GM21367 (cell line): ENCODE data around the gene LHFPL6.

ENCODE experiments used
- ATAC-seq: cut with Tn5 transposase; IDR thresholded peaks from one replicate; pipeline ENCODE4 v1.9.1; 2021; ENCODE audit not compliant: unreplicated experiment

LHFPL6 gene

DNA sequence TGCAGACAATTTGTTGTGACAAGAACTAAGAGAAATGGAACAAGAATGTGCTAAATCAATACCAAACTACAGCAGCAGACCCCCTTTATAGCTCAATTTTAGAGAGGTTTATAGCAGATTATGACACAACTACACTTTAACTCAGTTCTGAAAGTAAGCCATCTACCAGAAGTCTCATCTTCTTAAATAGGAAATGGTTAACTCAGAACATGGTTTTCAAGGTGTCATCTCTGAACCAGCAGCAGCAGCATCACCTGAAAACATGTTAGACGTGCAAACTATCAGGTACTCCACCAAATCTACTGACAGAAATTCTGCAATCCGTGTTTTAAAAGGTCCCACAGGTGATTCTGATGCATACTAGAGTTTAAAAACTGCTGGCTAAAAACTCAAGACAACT lies 6.8 kb downstream of the LHFPL6 start:
- ATAC-seq = no peak

DNA sequence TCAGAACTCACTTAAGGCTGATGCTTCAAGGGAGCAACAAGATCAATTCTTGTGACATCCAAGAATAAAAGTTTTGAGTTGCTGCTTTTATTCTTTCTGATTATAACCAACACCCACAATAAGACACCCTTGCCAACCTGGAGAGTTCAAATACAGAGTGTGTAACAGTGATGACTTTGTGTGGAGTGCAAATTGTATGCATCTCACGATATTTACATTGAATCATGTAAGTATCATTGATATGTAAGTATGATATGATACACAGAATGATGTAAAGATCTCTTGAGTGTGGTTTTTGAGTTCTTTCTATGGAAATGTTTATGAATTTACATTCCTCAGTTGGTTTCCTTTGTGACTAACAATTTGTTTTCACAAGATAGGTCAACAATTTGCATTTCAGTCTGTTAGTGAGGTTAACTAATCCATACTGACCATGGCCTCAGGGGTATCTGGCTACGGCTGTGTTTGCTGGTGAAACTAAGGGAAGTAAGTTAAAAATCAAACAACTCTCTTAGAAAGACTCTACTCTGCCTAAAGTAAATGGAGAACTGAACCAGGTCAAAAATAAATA lies 12.4 kb downstream of the LHFPL6 start:
- no peak for ATAC-seq

GRCh38 chr13:39588384-39588783 lies 14.6 kb downstream of the LHFPL6 start:
- no peak for ATAC-seq

GRCh38 chr13:39587939-39588338 lies 15.1 kb downstream of the LHFPL6 start:
- no peak for ATAC-seq

GRCh38 chr13:39586958-39587605 lies 15.9 kb downstream of the LHFPL6 start:
- no peak for ATAC-seq

- ATAC-seq = no peak
Measured at GRCh38 chr13:39586151-39586550, 16.8 kb downstream of the LHFPL6 start.

GRCh38 chr13:39585219-39585618 lies 17.8 kb downstream of the LHFPL6 start:
- no peak for ATAC-seq

- no peak for ATAC-seq
Measured at GRCh38 chr13:39580881-39581575, 22.0 kb downstream of the LHFPL6 start.

DNA sequence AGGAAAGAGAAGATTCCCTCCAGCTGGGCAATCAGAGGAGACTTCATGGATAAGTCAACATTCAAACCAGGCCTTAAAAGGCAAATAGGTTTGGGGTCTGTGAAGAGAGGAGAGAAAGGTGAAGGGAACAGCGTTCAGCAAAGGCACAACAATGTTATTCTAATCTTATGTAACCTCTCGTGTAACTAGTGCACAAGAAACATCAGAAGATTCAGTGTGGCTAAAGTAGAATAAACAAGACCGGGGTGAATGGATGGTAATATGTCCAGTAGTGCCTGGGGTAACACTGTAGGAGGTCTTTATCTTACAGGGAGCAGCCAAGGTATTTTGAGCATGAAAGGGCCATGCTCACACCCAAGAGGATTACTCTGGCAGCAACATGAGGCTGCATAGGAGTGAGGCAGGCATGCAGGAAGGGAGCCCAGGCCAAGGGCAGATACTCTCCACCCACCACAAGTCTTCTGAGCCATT lies 24.1 kb downstream of the LHFPL6 start:
- no peak for ATAC-seq

DNA sequence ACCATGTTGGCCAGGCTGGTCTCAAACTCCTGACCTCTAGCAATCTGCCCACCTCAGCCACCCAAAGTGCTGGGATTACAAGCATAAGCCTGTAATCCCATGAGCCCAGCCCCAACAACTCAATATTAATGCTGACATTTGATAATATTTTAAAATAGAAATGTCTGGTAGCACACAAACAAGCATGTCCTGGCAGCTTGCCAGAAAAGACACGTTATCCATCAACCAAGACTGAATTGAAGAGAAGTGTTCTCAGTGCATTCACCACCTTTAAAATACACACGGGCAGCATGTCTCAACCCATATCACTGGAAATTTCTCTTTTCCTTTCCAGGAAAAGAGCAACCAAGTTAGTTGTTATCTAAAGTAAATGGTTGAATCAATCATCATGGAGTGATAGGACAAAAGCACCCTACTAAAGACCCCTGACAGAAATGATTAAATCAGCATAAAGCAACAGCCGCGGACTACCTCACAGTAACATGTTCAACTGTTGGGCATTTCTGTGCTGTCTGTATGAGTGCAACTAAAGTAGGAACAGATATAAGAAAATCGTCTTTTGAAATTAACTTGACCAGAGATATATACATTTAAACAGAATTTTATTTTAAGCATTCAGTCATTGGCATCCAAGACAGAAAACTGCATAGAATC lies 25.0 kb downstream of the LHFPL6 start:
- ATAC-seq = no peak

- no peak for ATAC-seq
Measured at GRCh38 chr13:39577203-39577602, 25.8 kb downstream of the LHFPL6 start.

GRCh38 chr13:39575641-39576238 lies 27.3 kb downstream of the LHFPL6 start:
- no peak for ATAC-seq

DNA sequence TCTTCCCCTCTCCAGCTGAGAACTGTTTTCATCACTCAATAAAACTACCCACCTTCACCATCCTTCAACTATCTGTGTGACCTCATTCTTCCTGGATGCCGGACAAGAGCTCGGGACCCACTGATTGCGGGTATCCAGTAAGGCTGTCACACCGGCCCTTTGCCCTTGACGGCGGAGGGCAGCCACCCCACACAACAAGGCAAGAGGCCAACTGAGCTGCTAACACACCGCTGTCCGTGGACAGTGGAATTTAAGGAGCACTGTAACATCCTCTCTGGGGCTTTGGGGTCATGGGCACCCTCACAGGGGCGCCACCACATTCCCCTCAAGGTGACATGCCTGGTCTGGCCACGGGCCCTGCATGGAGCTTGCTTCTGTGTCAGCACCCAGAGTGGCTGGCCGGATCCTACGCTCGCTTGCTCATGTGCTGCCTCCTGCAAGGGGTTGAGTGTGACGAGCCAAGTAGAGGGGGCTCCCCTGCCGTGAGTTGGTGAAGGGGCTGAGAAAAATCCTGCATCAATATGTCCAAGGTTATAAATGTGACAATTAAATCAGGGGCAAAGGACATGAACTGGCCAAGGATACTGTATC lies 31.4 kb downstream of the LHFPL6 start:
- no peak for ATAC-seq

- ATAC-seq = no peak
Measured at GRCh38 chr13:39567569-39567968, 35.4 kb downstream of the LHFPL6 start.

- ATAC-seq = no peak
Measured at GRCh38 chr13:39566216-39566869, 36.6 kb downstream of the LHFPL6 start.

- no peak for ATAC-seq
Measured at GRCh38 chr13:39565036-39565949, 37.7 kb downstream of the LHFPL6 start.

DNA sequence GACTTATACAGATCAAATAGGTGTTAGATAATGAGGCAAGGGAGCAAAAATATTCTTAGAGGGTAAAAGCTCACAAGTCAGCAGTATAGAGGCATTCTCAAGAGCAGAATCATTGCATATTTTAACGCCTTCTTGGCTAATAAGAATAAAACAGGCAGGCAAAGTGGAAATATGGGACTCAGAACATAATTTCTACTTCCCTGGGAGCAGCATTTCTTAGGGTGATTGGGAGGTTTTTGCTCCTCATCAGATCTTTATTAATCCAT lies 39.6 kb downstream of the LHFPL6 start:
- ATAC-seq = no peak

GRCh38 chr13:39561971-39562370 lies 41.0 kb downstream of the LHFPL6 start:
- no peak for ATAC-seq

GRCh38 chr13:39559847-39560246 lies 43.1 kb downstream of the LHFPL6 start:
- ATAC-seq = no peak
